ENCODE results near the gene RNU6-1.

DNA sequence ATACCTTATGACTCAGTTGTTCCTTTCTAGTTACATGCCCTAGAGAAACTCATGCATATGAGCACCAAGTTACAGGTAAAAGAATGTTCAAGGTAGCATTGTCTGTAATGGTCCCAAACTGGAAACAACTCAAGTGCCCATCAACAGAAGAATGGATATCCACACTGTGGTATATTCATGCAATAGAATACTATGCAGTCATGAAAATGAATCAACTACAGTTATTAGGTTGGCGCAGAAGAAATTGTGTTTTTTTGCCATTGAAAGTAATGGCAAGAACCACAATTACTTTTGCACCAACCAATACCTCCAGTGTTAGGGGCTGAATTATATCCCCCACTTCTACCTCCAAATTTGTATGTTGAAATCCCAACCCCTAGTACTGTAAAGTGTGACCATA lies 9.7 kb upstream of the RNU6-1 start:
- TF ChIP-seq, protein P1, sequence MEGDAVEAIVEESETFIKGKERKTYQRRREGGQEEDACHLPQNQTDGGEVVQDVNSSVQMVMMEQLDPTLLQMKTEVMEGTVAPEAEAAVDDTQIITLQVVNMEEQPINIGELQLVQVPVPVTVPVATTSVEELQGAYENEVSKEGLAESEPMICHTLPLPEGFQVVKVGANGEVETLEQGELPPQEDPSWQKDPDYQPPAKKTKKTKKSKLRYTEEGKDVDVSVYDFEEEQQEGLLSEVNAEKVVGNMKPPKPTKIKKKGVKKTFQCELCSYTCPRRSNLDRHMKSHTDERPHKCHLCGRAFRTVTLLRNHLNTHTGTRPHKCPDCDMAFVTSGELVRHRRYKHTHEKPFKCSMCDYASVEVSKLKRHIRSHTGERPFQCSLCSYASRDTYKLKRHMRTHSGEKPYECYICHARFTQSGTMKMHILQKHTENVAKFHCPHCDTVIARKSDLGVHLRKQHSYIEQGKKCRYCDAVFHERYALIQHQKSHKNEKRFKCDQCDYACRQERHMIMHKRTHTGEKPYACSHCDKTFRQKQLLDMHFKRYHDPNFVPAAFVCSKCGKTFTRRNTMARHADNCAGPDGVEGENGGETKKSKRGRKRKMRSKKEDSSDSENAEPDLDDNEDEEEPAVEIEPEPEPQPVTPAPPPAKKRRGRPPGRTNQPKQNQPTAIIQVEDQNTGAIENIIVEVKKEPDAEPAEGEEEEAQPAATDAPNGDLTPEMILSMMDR (conservative IDR thresholded peaks at IDR 0.05; ENCODE audit: low read depth, low read length), result no peak
- no peak for TF ChIP-seq EZH2 (IDR thresholded peaks at IDR 0.05; ENCODE audit: borderline replicate concordance, low read depth, low read length, poor library complexity, severe bottlenecking)

Measured in A673 (cell line).